CD4-positive, alpha-beta T cell treated with Interleukin-6 at 100 ng/mL for 8 hours (primary cell): ENCODE data around the gene YBEY.
"Not testable (repeated sequence)": the region's sequence is repeated elsewhere in the genome, so short reads cannot be mapped to it uniquely, and the experiment has no call there.

Experiments used
- DNase-seq: peaks from one replicate; pipeline ENCODE4 v3.0.0-alpha.2; 2020; ENCODE audit warnings: mixed read lengths, low spot score

YBEY gene

GRCh38 chr21:46285761-46286647 lies at the start of gene YBEY:
Gene YBEY, plus strand, starts transcription at chr21:46286342. Its CDS starts 572 bp downstream, at chr21:46286914.
- DNase-seq = peak; percentile 78

- no peak for DNase-seq
Measured at GRCh38 chr21:46237474-46237873, 48.7 kb upstream of the YBEY start.

GRCh38 chr21:46239817-46240325 lies 46.3 kb upstream of the YBEY start:
- DNase-seq = no peak

GRCh38 chr21:46241577-46241976 lies 44.6 kb upstream of the YBEY start:
- DNase-seq = not testable (repeated sequence)

GRCh38 chr21:46243325-46243724 lies 42.8 kb upstream of the YBEY start:
- no peak for DNase-seq

GRCh38 chr21:46243960-46244361 lies 42.2 kb upstream of the YBEY start:
- no peak for DNase-seq

GRCh38 chr21:46244602-46245001 lies 41.5 kb upstream of the YBEY start:
- no peak for DNase-seq

- no peak for DNase-seq
Measured at GRCh38 chr21:46245213-46245915, 40.8 kb upstream of the YBEY start.

- no peak for DNase-seq
Measured at GRCh38 chr21:46246345-46246744, 39.8 kb upstream of the YBEY start.

- DNase-seq = no peak
Measured at GRCh38 chr21:46247699-46248421, 38.3 kb upstream of the YBEY start.

GRCh38 chr21:46248422-46248782 lies 37.7 kb upstream of the YBEY start:
- no peak for DNase-seq

GRCh38 chr21:46248827-46249226 lies 37.3 kb upstream of the YBEY start:
- no peak for DNase-seq

GRCh38 chr21:46250146-46250725 lies 35.9 kb upstream of the YBEY start:
- DNase-seq = no peak

GRCh38 chr21:46252840-46253239 lies 33.3 kb upstream of the YBEY start:
- no peak for DNase-seq

GRCh38 chr21:46253610-46254124 lies 32.5 kb upstream of the YBEY start:
- DNase-seq = peak; percentile 40

- DNase-seq = no peak
Measured at GRCh38 chr21:46254208-46254975, 31.8 kb upstream of the YBEY start.

GRCh38 chr21:46255166-46255565 lies 31.0 kb upstream of the YBEY start:
- no peak for DNase-seq

- DNase-seq = no peak
Measured at GRCh38 chr21:46255758-46256337, 30.3 kb upstream of the YBEY start.

- no peak for DNase-seq
Measured at GRCh38 chr21:46256501-46256994, 29.6 kb upstream of the YBEY start.

GRCh38 chr21:46264046-46264689 lies 22.0 kb upstream of the YBEY start:
- no peak for DNase-seq
